HG03045 (cell line): ENCODE results near the gene RTKN.

Source experiments
- ATAC-seq: cut with Tn5 transposase; IDR thresholded peaks from one replicate; pipeline ENCODE4 v1.9.1; 2021; ENCODE audit warnings: mild to moderate bottlenecking, moderate library complexity; ENCODE audit not compliant: unreplicated experiment

RTKN gene

GRCh38 chr2:74387346-74387745 is 54.4 kb downstream of the RTKN start:
- ATAC-seq, result no peak

- no peak for ATAC-seq
Measured at GRCh38 chr2:74385396-74385795, 56.3 kb downstream of the RTKN start.

- ATAC-seq, result no peak
Measured at GRCh38 chr2:74384051-74384450, 57.7 kb downstream of the RTKN start.

DNA sequence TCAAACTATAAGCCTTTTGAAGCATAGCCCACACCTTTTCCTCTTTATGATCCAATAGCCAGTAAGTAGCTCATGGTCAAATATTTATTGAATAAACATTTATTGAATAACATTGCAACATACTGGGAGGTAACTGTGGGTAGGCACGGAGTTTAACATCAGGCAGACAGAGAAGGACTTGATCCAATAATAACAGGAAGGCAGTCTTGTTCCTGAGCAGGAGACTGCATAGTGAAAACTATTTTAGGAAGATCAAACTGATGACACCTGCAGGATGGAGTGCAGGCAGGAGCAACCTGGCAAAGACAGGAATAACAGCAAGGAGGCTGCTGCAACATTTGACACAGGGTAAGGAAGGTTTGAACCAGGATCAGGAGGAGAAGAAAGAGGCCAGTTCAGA is 58.5 kb downstream of the RTKN start:
- ATAC-seq, result no peak

GRCh38 chr2:74381751-74382150 is 60.0 kb downstream of the RTKN start:
- no peak for ATAC-seq

- ATAC-seq, result no peak
Measured at GRCh38 chr2:74379851-74380789, 61.6 kb downstream of the RTKN start, which contains the start of gene DCTN1. TSS of gene DCTN1 (minus strand) at chr2:74380311. CDS start at chr2:74380037, 274 bp downstream.

DNA sequence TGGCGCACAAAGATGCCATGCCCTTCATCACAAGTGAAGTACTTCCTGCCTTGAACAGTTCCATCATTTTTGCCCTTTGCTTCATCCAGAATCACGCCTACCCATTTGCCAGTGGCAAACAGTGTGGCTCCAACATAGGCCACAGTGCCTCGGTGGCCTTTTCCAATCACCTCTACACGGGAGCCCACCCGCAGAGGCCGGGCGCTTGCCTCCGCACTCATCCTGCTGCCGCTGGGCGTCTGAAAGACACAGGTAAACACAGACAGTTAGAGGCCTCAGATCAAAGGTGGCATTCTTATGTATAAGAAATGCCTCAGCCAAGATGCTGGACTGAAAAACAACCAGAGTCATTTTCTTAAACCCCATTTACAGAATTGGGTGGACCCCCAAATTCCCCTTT is 63.7 kb downstream of the RTKN start:
- ATAC-seq, result no peak

- ATAC-seq, result no peak
Measured at GRCh38 chr2:74375838-74376237, 65.9 kb downstream of the RTKN start.
